ENCODE results near the gene AMDHD1.

AMDHD1 gene

GRCh38 chr12:95976416-95976832, 33.3 kb downstream of the AMDHD1 start:
- Histone ChIP-seq H3K36me3 (replicated peaks in 1 of 2; ENCODE audit: control insufficient read depth in 2 of 2, insufficient read depth in 2 of 2, low read length in 2 of 2) (no peaks in the 10 kb centered on the region), H2BK5ac (ENCODE audit: low read length) (no peak overlapping the region), H2AK5ac (ENCODE audit: low read depth, low read length) (no peak overlapping the region), H3K9ac (ENCODE audit: low read depth, low read length, poor library complexity) (no peak overlapping the region), H3K4ac (ENCODE audit: low read length) (no peak overlapping the region), H3K9me3 (replicated peaks in 1 of 2; ENCODE audit: control insufficient read depth in 2 of 2, insufficient read depth in 1 of 2, low read depth in 1 of 2, low read length in 2 of 2) (no peaks in the 10 kb centered on the region), H2AFZ (ENCODE audit: low read length) (no peak overlapping the region), H3K18ac (ENCODE audit: low read length) (no peak overlapping the region), H3K27ac (replicated peaks; ENCODE audit: low read length) (no peak overlapping the region), H3K4me2 (ENCODE audit: insufficient read depth, low read length, poor library complexity, severe bottlenecking) (no peak overlapping the region), H3K23ac (ENCODE audit: low read depth, low read length, poor library complexity) (no peak overlapping the region), H2BK120ac (ENCODE audit: low read depth, low read length) (no peak overlapping the region), H2BK15ac (ENCODE audit: low read length) (no peak overlapping the region), H3K79me1 (ENCODE audit: low read depth, low read length) (no peaks in the 10 kb centered on the region), H3K27me3 (ENCODE audit: control insufficient read depth in 3 of 3, insufficient read depth in 3 of 3, low read depth in 1 of 3, low read length in 3 of 3) (peaks cover 0 to 2% (median 0%) of the 10 kb centered on the region in 3 experiments), H4K91ac (ENCODE audit: low read depth, low read length, poor library complexity) (no peak overlapping the region), H2BK12ac (ENCODE audit: low read length) (no peak overlapping the region), H4K8ac (ENCODE audit: low read depth, low read length) (no peak overlapping the region), H3K4me1 (ENCODE audit: control insufficient read depth in 2 of 2, insufficient read depth in 1 of 2, low read depth in 1 of 2, low read length in 2 of 2) (no peaks in the 10 kb centered on the region), H3K4me3 (ENCODE audit: low read length in 2 of 2) (no peak overlapping the region), H3K14ac (ENCODE audit: low read length) (no peak overlapping the region)
- no CpG with 5 or more reads among the region's 8 CpGs for WGBS, 2 donors (ENCODE audit: extremely low coverage in 2 of 2, insufficient read length in 2 of 2, insufficient replicate concordance in 1 of 2)
- no peak for DNase-seq (ENCODE audit: low spot score)

GRCh38 chr12:95977764-95978305, 34.7 kb downstream of the AMDHD1 start:
- Histone ChIP-seq H3K9ac (ENCODE audit: low read depth, low read length, poor library complexity) (no peak overlapping the region), H3K23ac (ENCODE audit: low read depth, low read length, poor library complexity) (no peak overlapping the region), H2AFZ (ENCODE audit: low read length) (no peak overlapping the region), H4K8ac (ENCODE audit: low read depth, low read length) (no peak overlapping the region), H3K36me3 (replicated peaks in 1 of 2; ENCODE audit: control insufficient read depth in 2 of 2, insufficient read depth in 2 of 2, low read length in 2 of 2) (no peaks in the 10 kb centered on the region), H3K27ac (replicated peaks; ENCODE audit: low read length) (no peak overlapping the region), H2BK12ac (ENCODE audit: low read length) (no peak overlapping the region), H3K79me1 (ENCODE audit: low read depth, low read length) (no peaks in the 10 kb centered on the region), H2BK15ac (ENCODE audit: low read length) (no peak overlapping the region), H2AK5ac (ENCODE audit: low read depth, low read length) (no peak overlapping the region), H2BK120ac (ENCODE audit: low read depth, low read length) (no peak overlapping the region), H4K91ac (ENCODE audit: low read depth, low read length, poor library complexity) (no peak overlapping the region), H3K4me2 (ENCODE audit: insufficient read depth, low read length, poor library complexity, severe bottlenecking) (no peak overlapping the region), H3K4me3 (ENCODE audit: low read length in 2 of 2) (peak overlapping the region in 1 of 2 donors; percentile 37), H3K4ac (ENCODE audit: low read length) (no peak overlapping the region), H2BK5ac (ENCODE audit: low read length) (no peak overlapping the region), H3K27me3 (ENCODE audit: control insufficient read depth in 3 of 3, insufficient read depth in 3 of 3, low read depth in 1 of 3, low read length in 3 of 3) (peaks cover 0 to 3% (median 0%) of the 10 kb centered on the region in 3 experiments), H3K9me3 (replicated peaks in 1 of 2; ENCODE audit: control insufficient read depth in 2 of 2, insufficient read depth in 1 of 2, low read depth in 1 of 2, low read length in 2 of 2) (no peaks in the 10 kb centered on the region), H3K14ac (ENCODE audit: low read length) (no peak overlapping the region), H3K18ac (ENCODE audit: low read length) (no peak overlapping the region), H3K4me1 (ENCODE audit: control insufficient read depth in 2 of 2, insufficient read depth in 1 of 2, low read depth in 1 of 2, low read length in 2 of 2) (no peaks in the 10 kb centered on the region)
- WGBS, 2 donors (ENCODE audit: extremely low coverage in 2 of 2, insufficient read length in 2 of 2, insufficient replicate concordance in 1 of 2), result no CpG with 5 or more reads among the region's 11 CpGs
- no peak for DNase-seq (ENCODE audit: low spot score)

DNA sequence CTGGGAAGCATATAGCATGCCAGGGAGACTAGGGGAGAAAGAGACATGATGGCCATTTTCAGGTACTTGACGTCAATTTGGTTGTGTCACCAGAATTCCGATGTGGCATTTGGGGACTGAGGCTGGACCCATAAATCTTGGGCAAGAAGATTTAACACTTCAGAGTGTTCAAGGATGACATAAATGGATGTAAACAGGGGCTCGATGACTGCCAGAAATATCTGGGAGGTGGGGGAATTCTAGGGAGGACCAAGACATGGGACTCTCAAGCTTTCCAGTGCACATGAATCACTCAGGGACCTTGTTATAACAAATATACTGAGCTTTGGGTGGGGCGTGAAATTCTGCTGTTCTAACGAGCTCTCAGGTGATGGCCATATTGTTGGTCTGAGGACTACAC, 35.2 kb downstream of the AMDHD1 start:
- no peak overlapping the region for H4K8ac ChIP-seq (ENCODE audit: low read depth, low read length)
- no peak overlapping the region for H2BK15ac ChIP-seq (ENCODE audit: low read length)
- H2BK12ac ChIP-seq (ENCODE audit: low read length), result no peak overlapping the region
- H3K23ac ChIP-seq (ENCODE audit: low read depth, low read length, poor library complexity), result no peak overlapping the region
- H3K9ac ChIP-seq (ENCODE audit: low read depth, low read length, poor library complexity), result no peak overlapping the region
- no peak overlapping the region for H2BK120ac ChIP-seq (ENCODE audit: low read depth, low read length)
- peaks cover 0 to 3% (median 0%) of the 10 kb centered on the region in 3 experiments for H3K27me3 ChIP-seq (ENCODE audit: control insufficient read depth in 3 of 3, insufficient read depth in 3 of 3, low read depth in 1 of 3, low read length in 3 of 3)
- H3K9me3 ChIP-seq (replicated peaks in 1 of 2; ENCODE audit: control insufficient read depth in 2 of 2, insufficient read depth in 1 of 2, low read depth in 1 of 2, low read length in 2 of 2), result no peaks in the 10 kb centered on the region
- H3K14ac ChIP-seq (ENCODE audit: low read length), result no peak overlapping the region
- no peak for DNase-seq (ENCODE audit: low spot score)
- H3K4me3 ChIP-seq (ENCODE audit: low read length in 2 of 2), result no peak overlapping the region
- H3K4me2 ChIP-seq (ENCODE audit: insufficient read depth, low read length, poor library complexity, severe bottlenecking), result no peak overlapping the region
- WGBS, 2 donors (ENCODE audit: extremely low coverage in 2 of 2, insufficient read length in 2 of 2, insufficient replicate concordance in 1 of 2), result no CpG with 5 or more reads among the region's 5 CpGs
- H3K4me1 ChIP-seq (ENCODE audit: control insufficient read depth in 2 of 2, insufficient read depth in 1 of 2, low read depth in 1 of 2, low read length in 2 of 2), result no peaks in the 10 kb centered on the region
- no peak overlapping the region for H2AFZ ChIP-seq (ENCODE audit: low read length)
- H3K4ac ChIP-seq (ENCODE audit: low read length), result no peak overlapping the region
- no peaks in the 10 kb centered on the region for H3K36me3 ChIP-seq (replicated peaks in 1 of 2; ENCODE audit: control insufficient read depth in 2 of 2, insufficient read depth in 2 of 2, low read length in 2 of 2)
- no peak overlapping the region for H2BK5ac ChIP-seq (ENCODE audit: low read length)
- H3K18ac ChIP-seq (ENCODE audit: low read length), result no peak overlapping the region
- no peak overlapping the region for H2AK5ac ChIP-seq (ENCODE audit: low read depth, low read length)
- H3K27ac ChIP-seq (replicated peaks; ENCODE audit: low read length), result no peak overlapping the region
- H3K79me1 ChIP-seq (ENCODE audit: low read depth, low read length), result no peaks in the 10 kb centered on the region
- no peak overlapping the region for H4K91ac ChIP-seq (ENCODE audit: low read depth, low read length, poor library complexity)

DNA sequence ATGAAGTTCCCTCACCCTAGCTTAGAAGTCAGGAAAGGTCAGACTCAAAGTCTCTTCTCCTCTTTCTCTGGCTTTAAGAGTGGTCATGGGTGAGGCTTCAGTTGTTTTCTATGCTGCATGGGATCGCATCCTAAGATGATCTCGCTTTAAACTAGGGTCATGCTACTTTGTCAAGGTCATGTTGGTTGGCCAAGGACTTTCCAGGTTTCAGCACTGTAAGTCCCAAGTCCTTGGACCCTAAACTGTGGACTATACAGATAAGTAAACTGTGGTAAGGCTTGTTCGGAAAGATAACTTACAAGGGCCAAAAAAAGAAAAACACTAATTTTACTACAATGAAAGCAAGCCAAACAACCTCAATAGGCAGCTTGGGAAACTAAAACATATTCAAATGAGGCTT, 35.6 kb downstream of the AMDHD1 start:
- Histone ChIP-seq H4K91ac (ENCODE audit: low read depth, low read length, poor library complexity) (no peak overlapping the region), H3K27me3 (ENCODE audit: control insufficient read depth in 3 of 3, insufficient read depth in 3 of 3, low read depth in 1 of 3, low read length in 3 of 3) (peaks cover 0 to 3% (median 0%) of the 10 kb centered on the region in 3 experiments), H2BK12ac (ENCODE audit: low read length) (no peak overlapping the region), H2AK5ac (ENCODE audit: low read depth, low read length) (no peak overlapping the region), H3K9ac (ENCODE audit: low read depth, low read length, poor library complexity) (no peak overlapping the region), H3K14ac (ENCODE audit: low read length) (no peak overlapping the region), H3K36me3 (replicated peaks in 1 of 2; ENCODE audit: control insufficient read depth in 2 of 2, insufficient read depth in 2 of 2, low read length in 2 of 2) (no peaks in the 10 kb centered on the region), H2AFZ (ENCODE audit: low read length) (no peak overlapping the region), H3K9me3 (replicated peaks in 1 of 2; ENCODE audit: control insufficient read depth in 2 of 2, insufficient read depth in 1 of 2, low read depth in 1 of 2, low read length in 2 of 2) (no peaks in the 10 kb centered on the region), H2BK120ac (ENCODE audit: low read depth, low read length) (no peak overlapping the region), H3K4me1 (ENCODE audit: control insufficient read depth in 2 of 2, insufficient read depth in 1 of 2, low read depth in 1 of 2, low read length in 2 of 2) (no peaks in the 10 kb centered on the region), H3K4me2 (ENCODE audit: insufficient read depth, low read length, poor library complexity, severe bottlenecking) (no peak overlapping the region), H3K23ac (ENCODE audit: low read depth, low read length, poor library complexity) (no peak overlapping the region), H3K79me1 (ENCODE audit: low read depth, low read length) (no peaks in the 10 kb centered on the region), H3K18ac (ENCODE audit: low read length) (no peak overlapping the region), H3K27ac (replicated peaks; ENCODE audit: low read length) (no peak overlapping the region), H3K4me3 (ENCODE audit: low read length in 2 of 2) (no peak overlapping the region), H4K8ac (ENCODE audit: low read depth, low read length) (no peak overlapping the region), H2BK5ac (ENCODE audit: low read length) (no peak overlapping the region), H2BK15ac (ENCODE audit: low read length) (no peak overlapping the region), H3K4ac (ENCODE audit: low read length) (no peak overlapping the region)
- no CpG with 5 or more reads among the region's 3 CpGs for WGBS, 2 donors (ENCODE audit: extremely low coverage in 2 of 2, insufficient read length in 2 of 2, insufficient replicate concordance in 1 of 2)
- DNase-seq (ENCODE audit: low spot score), result no peak

All from neuronal stem cell (in vitro differentiated cells).